GM12874 (cell line): Measurements from ENCODE around the gene POMT1.

Experiments
- TF ChIP-seq, protein P1 (sequence below): IDR thresholded peaks from 2 replicates; pipeline ENCODE4 v1.5.1; 2011; ENCODE audit warnings: low read depth, mild to moderate bottlenecking, control low read depth, low read length, moderate library complexity; ENCODE audit not compliant: insufficient read depth

POMT1 gene

GRCh38 chr9:131474711-131475110 lies 28.0 kb upstream of the POMT1 start:
- TF ChIP-seq, protein P1, sequence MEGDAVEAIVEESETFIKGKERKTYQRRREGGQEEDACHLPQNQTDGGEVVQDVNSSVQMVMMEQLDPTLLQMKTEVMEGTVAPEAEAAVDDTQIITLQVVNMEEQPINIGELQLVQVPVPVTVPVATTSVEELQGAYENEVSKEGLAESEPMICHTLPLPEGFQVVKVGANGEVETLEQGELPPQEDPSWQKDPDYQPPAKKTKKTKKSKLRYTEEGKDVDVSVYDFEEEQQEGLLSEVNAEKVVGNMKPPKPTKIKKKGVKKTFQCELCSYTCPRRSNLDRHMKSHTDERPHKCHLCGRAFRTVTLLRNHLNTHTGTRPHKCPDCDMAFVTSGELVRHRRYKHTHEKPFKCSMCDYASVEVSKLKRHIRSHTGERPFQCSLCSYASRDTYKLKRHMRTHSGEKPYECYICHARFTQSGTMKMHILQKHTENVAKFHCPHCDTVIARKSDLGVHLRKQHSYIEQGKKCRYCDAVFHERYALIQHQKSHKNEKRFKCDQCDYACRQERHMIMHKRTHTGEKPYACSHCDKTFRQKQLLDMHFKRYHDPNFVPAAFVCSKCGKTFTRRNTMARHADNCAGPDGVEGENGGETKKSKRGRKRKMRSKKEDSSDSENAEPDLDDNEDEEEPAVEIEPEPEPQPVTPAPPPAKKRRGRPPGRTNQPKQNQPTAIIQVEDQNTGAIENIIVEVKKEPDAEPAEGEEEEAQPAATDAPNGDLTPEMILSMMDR: no peak

GRCh38 chr9:131475111-131475955 lies 27.4 kb upstream of the POMT1 start:
- TF ChIP-seq, protein P1: no peak

DNA sequence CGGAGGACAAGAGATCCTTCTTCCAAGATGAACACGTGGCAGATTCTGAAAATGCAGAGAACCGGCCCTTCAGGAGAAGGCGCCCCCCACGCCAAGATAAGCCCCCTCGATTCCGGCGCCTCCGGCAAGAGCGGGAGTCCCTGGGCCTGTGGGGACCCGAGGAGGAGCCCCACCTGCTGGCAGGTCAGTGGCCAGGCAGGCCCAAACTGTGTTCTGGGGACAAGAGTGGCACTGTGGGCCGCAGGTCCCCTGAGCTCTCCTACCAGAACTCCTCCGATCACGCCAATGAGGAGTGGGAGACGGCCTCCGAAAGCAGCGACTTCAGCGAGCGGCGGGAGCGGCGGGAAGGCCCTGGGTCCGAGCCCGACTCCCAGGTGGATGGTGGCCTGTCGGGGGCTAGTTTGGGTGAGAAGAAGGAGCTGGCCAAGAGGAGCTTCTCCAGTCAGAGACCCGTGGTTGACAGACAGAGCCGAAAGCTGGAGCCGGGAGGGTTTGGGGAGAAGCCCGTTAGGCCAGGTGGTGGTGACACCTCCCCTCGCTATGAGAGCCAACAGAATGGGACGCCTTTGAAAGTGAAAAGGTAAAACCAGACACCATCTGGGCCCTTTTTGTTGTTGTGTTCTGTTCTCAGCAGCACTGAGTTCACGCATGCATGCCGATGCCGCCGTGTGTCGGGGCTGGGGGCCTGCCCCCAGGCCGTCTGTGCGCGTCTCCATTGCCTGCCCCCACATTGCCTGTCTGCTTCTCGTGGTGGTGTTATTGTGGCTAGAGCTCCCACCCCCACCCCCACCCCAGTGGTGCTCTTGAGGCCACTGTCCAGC lies 26.6 kb upstream of the POMT1 start:
- TF ChIP-seq, protein P1: peak; percentile 33; the same call in 1 of the 2 replicates

DNA sequence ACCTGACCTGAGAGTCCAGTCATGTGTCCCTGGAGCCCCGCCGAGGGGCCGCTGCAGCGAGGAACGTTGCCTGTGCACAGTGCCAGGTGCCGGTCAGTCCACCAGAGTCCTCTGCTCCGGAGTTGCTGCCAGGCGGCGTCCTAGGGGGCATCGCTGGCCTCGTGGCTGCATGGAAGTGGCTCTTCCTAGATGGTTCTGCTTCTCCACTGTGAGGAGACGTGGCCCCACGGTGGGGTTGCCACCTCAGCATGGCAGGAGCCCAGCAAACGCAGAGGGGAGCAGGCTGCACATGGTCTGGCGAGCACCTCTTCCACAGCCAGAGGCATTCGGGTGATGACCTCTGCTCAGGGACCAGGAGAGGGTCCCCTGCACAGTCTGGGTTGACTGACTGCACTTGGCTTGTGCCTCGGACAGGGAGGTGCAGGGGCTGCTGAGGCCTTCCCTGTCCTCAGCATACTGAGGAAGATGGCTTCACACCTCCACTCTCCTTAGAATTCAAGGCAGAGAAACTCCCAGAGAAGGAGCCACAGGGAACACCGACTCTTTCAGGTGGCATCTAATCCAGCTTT lies 25.9 kb upstream of the POMT1 start:
- TF ChIP-seq, protein P1: no peak

GRCh38 chr9:131477367-131477766 lies 25.4 kb upstream of the POMT1 start:
- TF ChIP-seq, protein P1: no peak

DNA sequence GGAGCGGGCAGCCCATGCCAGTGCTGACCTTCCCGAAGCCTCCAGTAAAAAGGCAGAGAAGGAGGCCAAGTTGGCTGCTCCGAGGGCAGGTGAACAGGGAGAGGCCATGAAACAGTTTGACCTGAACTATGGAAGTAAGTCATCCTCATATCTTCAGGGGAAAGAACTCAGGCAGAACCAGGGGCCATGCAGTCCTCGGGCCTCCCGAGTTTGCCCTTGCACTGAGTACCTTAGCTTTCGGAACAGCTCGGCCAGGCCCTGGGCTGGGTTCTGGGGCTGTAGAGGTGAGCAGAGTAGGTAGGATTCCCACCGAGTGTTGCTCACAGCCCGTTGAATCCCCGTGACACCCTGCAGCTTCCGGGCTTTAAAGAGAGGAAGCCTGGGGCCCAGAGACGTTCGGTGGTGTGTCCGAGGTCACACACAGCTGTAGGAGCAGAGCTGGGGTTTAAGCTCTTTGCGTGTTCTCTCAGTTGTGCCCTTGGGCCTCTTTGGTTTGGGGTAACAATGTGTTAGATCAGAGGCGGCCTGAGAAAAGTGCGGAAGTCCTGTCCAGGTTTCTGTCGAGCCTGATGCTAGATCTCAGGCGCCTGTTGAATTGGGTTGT lies 24.8 kb upstream of the POMT1 start:
- TF ChIP-seq, protein P1: no peak
